Measurements from ENCODE around the gene RTN4R. TPM values are rescaled to one million over a fixed set of nuclear protein-coding genes. Genes with fewer than 3 reads are reported as not detected.
"Not testable (repeated sequence)": the region's sequence is repeated elsewhere in the genome, so short reads cannot be mapped to it uniquely, and the experiment has no call there.

RTN4R gene
- total RNA-seq, 1 donor from 2014 or later, result 0.43 TPM

DNA sequence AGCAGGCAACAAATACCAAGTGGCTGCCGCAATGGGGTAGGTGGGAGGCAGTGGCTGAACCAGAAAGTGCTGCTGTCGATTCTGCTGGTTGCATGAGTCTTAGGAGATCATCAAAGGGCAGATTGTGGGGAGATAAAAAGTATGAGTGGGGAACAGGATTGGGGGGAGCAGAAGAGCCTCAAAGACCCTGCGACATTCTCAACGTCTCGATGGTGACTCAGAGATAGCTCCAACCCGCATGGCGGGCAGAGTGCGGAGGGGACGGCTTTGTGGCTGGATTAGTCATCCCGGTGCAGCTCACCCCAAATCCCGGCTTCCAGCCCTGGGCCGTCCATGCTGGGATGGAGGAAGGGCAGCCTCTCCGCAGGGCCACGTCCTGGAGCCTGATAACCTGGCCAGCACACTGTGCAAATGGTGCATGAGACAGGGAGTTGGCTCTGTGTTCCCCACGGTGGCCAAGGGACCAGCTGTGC lies 11.6 kb upstream of the RTN4R start:
- Histone ChIP-seq H3K27ac (no peak overlapping the region), H3K4me3 (no peak overlapping the region), H3K36me3 (no peaks in the 10 kb centered on the region), H3K9me3 (no peaks in the 10 kb centered on the region), H3K4me1 (no peaks in the 10 kb centered on the region), H3K27me3 (no peaks in the 10 kb centered on the region)
- no peak for DNase-seq (ENCODE audit: low spot score in 2 of 2)
- intact Hi-C loops (cut with DNase I), result no loop called here
- TF ChIP-seq, protein P1, sequence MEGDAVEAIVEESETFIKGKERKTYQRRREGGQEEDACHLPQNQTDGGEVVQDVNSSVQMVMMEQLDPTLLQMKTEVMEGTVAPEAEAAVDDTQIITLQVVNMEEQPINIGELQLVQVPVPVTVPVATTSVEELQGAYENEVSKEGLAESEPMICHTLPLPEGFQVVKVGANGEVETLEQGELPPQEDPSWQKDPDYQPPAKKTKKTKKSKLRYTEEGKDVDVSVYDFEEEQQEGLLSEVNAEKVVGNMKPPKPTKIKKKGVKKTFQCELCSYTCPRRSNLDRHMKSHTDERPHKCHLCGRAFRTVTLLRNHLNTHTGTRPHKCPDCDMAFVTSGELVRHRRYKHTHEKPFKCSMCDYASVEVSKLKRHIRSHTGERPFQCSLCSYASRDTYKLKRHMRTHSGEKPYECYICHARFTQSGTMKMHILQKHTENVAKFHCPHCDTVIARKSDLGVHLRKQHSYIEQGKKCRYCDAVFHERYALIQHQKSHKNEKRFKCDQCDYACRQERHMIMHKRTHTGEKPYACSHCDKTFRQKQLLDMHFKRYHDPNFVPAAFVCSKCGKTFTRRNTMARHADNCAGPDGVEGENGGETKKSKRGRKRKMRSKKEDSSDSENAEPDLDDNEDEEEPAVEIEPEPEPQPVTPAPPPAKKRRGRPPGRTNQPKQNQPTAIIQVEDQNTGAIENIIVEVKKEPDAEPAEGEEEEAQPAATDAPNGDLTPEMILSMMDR (IDR thresholded peaks at IDR 0.05), result no peak

DNA sequence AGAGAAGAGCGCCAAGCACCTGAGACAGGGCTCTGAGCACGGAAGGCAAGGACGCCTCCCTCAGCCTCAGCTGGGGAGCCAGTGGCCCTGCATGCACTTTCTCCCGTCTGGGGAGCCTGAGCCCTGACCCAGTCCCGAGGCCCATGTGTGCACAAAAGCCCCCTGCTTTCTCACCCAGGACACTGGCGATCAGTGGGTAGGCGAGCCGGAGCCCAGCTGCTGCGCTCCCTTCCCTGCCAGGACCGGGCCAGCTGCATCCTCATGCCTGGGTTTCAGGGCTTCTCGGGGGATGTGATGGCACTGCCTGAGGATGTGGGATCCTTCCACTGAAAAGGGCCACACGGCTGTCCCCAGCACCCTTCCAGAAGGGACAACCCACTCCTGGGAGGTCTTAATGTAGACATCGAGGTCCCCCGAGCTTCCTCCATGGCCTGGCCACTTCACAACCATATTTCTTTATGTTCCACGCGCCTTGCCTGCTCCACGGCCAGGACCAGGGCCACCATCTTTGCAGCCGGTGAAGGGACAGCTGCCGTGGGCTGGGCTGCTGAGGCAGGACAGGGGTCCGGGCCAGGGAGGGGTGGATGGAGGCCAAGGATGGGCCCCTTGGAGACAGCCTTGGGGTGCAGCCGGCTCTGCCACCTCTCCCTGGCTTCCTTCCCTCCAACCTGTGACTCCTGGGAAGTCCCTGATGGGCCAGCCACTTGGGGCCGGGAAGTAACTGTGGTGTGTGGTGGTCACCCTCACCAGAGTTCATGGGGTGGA lies 10.8 kb upstream of the RTN4R start:
- H3K27ac ChIP-seq; H3K4me1 ChIP-seq; H3K27me3 ChIP-seq; H3K36me3 ChIP-seq; DNase-seq (ENCODE audit: low spot score in 2 of 2); H3K4me3 ChIP-seq; H3K9me3 ChIP-seq; intact Hi-C loops (cut with DNase I): not testable (repeated sequence)

DNA sequence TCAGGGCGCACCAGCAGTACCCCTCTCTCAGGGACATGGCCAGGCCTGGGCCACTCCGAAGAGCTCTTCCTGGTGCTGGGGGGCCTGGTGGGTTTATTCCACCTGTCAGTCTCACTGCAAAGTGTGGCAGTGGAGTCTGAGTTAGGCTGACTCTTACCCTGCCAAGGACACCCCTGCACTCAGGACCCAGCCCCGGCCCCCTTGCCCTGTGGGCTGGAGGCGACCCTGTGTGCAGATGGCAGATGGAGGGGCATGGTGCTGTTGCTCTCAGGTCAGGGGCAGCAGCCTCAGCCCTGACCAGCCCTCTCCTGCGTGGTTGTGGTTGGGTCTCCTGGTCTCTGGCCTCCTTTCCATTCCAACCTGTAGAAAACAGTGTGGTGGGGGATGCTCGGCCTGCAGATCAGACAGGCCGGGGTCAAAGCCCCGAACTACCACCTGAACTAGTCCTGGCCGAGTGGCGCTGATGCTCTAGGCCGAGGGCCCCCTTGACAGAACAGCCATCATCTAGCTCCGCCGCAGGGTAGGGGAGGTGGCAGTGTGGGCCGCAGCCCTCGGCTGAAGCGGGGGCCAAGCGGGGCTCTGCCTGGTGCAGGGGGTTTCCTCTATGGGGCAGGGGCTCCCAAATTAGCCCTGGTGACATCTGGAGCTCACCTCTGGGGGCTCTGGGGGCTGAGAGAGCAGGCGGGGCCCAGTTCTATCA lies 10.0 kb upstream of the RTN4R start:
- H3K27me3 ChIP-seq; intact Hi-C loops (cut with DNase I); H3K4me1 ChIP-seq; DNase-seq (ENCODE audit: low spot score in 2 of 2); H3K4me3 ChIP-seq; H3K36me3 ChIP-seq; H3K27ac ChIP-seq; H3K9me3 ChIP-seq: not testable (repeated sequence)

DNA sequence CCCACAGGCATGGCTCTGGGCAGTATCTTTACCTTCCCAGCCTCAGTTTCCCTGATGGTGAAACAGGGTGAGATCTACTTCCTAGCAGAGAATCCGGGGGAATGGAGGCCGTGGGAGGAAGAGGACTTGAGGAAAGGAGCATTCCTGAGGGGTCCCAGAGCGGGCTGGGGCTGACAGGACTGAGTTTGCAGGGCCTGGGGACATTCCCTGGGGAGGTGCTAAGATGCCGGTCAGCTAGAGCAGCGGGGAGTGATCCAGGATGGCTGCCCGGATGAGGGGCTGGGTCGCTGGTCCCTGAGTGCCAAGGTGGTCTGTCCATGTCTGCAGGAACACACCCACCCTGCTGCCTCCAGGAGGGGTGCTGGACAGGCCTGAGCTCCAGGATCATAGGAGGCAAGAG lies 8.3 kb upstream of the RTN4R start:
- Histone ChIP-seq H3K4me1 (no peaks in the 10 kb centered on the region), H3K27ac (no peak overlapping the region), H3K9me3 (no peaks in the 10 kb centered on the region), H3K36me3 (no peaks in the 10 kb centered on the region), H3K4me3 (no peak overlapping the region), H3K27me3 (no peaks in the 10 kb centered on the region)
- TF ChIP-seq, protein P1 (IDR thresholded peaks at IDR 0.05), result no peak
- intact Hi-C loops (cut with DNase I), result no loop called here
- no peak for DNase-seq (ENCODE audit: low spot score in 2 of 2)

DNA sequence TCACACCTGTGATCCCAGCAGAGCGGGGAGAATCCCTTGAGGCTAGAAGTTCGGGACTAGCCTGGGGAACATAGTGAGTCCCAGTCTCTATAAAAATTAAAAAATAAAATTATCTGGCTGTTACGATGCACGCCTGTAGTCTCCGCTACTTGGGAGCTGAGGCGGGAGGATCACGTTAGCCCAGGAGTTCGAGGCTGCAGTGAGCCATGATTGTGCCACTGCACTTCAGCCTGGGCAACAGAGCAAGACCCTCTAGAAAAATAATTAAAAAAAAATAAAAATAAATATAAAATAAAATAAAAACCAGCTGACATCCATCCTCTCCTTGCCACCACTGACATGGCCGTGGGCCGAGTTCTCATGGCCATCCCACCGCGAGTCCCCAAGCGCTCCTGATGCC lies 7.7 kb upstream of the RTN4R start:
- intact Hi-C loops (cut with DNase I), result no loop called here
- no peaks in the 10 kb centered on the region for H3K9me3 ChIP-seq
- no peaks in the 10 kb centered on the region for H3K4me1 ChIP-seq
- DNase-seq (ENCODE audit: low spot score in 2 of 2), result no peak
- H3K4me3 ChIP-seq, result no peak overlapping the region
- H3K36me3 ChIP-seq, result no peaks in the 10 kb centered on the region
- H3K27me3 ChIP-seq, result no peaks in the 10 kb centered on the region
- H3K27ac ChIP-seq, result no peak overlapping the region
- TF ChIP-seq, protein P1 (IDR thresholded peaks at IDR 0.05), result no peak

DNA sequence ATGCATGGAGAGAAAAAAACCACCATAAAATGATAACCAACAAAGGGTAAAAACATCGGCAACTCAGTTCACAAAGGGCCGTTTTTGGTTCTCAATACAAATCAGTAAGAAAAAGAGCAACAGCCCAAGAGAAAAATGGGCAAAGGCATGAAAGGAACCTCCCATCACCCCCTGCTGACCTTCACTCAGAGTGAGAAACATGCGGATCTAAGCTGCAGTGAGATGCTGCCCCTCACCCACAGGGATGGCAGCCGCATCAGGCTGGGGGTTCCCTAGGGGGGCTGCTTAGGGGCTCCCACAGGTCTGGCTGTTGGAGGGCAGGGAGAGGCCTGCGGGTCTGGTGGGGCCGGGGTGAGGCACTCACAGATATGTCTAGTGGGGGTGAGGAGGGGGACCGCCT lies 7.2 kb upstream of the RTN4R start:
- H3K4me1 ChIP-seq; H3K27ac ChIP-seq; H3K36me3 ChIP-seq; DNase-seq (ENCODE audit: low spot score in 2 of 2); H3K4me3 ChIP-seq; H3K27me3 ChIP-seq; intact Hi-C loops (cut with DNase I); H3K9me3 ChIP-seq: not testable (repeated sequence)

DNA sequence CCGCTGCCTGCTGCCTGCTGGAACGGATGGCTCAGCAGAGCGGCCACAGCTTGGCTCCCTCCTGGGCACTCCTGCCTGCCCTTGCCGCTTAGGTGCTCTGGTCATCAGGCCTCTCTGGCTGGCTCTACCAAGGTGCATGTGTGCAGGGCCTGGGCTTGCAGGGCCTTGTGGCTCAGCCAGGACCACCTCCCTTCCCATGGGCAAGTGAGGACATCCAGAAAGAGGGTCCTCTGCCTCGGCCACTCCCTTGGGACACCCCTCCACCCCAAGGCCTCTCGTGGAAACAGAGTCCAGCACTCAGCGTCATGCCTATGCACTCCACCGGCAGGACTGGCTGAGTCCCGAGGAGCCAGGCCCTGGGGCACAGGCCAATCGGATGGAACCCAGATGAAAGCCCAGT lies 6.3 kb upstream of the RTN4R start:
- intact Hi-C loops (cut with DNase I), result not testable (repeated sequence)

More for the DNA sequence above, 6.3 kb upstream of the RTN4R start:
- not testable (repeated sequence) for H3K36me3 ChIP-seq; H3K4me3 ChIP-seq; DNase-seq (ENCODE audit: low spot score in 2 of 2); H3K27me3 ChIP-seq; H3K4me1 ChIP-seq; H3K27ac ChIP-seq; H3K9me3 ChIP-seq

Data from ascending aorta (tissue), 2 donors.